WTC11 (cell line): ENCODE measurements around the gene STK40. TPM values are rescaled to one million over a fixed set of nuclear protein-coding genes. Genes with fewer than 3 reads are reported as not detected.

Source experiments
- ATAC-seq: fragments of 200-7000 bp; cut with Tn5 transposase; 2 replicates; pipeline ENCODE4 v1.10.0; 2021; ENCODE audit warnings: mild to moderate bottlenecking, moderate library complexity
- CTCF ChIA-PET: fragments of 300-600 bp; sonication (Branson Sonifier 250); formaldehyde crosslinking; loops from one replicate; lab custom pipeline; 2021; ENCODE audit warnings: antibody characterized with exemption; lab: Charles Lee
- POLR2A ChIA-PET: fragments of 350-600 bp; sonication (Branson Sonifier 250); formaldehyde crosslinking; loops from one replicate; lab custom pipeline; 2021; ENCODE audit warnings: antibody characterized with exemption; lab: Charles Lee
- DNase-seq: peaks from one replicate; pipeline ENCODE4 v3.0.0; 2021; ENCODE audit warnings: low spot score
- H3K27ac Mint-ChIP-seq: 2 replicates; pipeline ENCODE4 v1.8.0; 2021; ENCODE audit warnings: mixed read lengths
- H3K27me3 Mint-ChIP-seq: 2 replicates; pipeline ENCODE4 v1.8.0; 2021; ENCODE audit warnings: low read depth, mild to moderate bottlenecking, moderate library complexity, mixed read lengths
- H3K36me3 Mint-ChIP-seq: 2 replicates; pipeline ENCODE4 v1.8.0; 2021; ENCODE audit warnings: mixed read lengths
- H3K4me1 Mint-ChIP-seq: 2 replicates; pipeline ENCODE4 v1.8.0; 2022; ENCODE audit warnings: mixed read lengths
- H3K4me3 Mint-ChIP-seq: 2 replicates; pipeline ENCODE4 v1.8.0; 2021; ENCODE audit warnings: mild to moderate bottlenecking, moderate library complexity, mixed read lengths
- H3K9me3 Mint-ChIP-seq: 2 replicates; pipeline ENCODE4 v1.8.0; 2021; ENCODE audit warnings: mixed read lengths
- CDX4 ChIP-seq: fragments of 250-450 bp; sonication (Bioruptor Pico); IDR thresholded peaks from 2 replicates; pipeline ENCODE4 v1.9.0; 2021; ENCODE audit warnings: moderate library complexity, mild to moderate bottlenecking, inconsistent platforms, borderline replicate concordance
- EMX1 ChIP-seq: fragments of 250-450 bp; sonication (Bioruptor Pico); IDR thresholded peaks from 2 replicates; pipeline ENCODE4 v1.8.0; 2021; ENCODE audit warnings: mild to moderate bottlenecking
- ETV6 ChIP-seq: sonication (generic); formaldehyde crosslinking; IDR thresholded peaks from 2 replicates; pipeline ENCODE4 v1.8.1; 2022; ENCODE audit warnings: mild to moderate bottlenecking, missing genetic modification reagents
- HMGA2 ChIP-seq: fragments of 250-450 bp; sonication (Bioruptor Pico); IDR thresholded peaks from 2 replicates; pipeline ENCODE4 v1.4.0; 2021; ENCODE audit warnings: mild to moderate bottlenecking, moderate library complexity
- IRF2 ChIP-seq: sonication (generic); formaldehyde crosslinking; IDR thresholded peaks from 2 replicates; pipeline ENCODE4 v1.8.0; 2022; ENCODE audit warnings: low read depth, missing genetic modification reagents, borderline replicate concordance
- JUN ChIP-seq: sonication (generic); formaldehyde crosslinking; IDR thresholded peaks from 2 replicates; pipeline ENCODE4 v1.8.0; 2023; ENCODE audit warnings: mild to moderate bottlenecking, missing genetic modification reagents
- MYBL2 ChIP-seq: sonication (generic); formaldehyde crosslinking; IDR thresholded peaks from 2 replicates; pipeline ENCODE4 v1.8.1; 2023; ENCODE audit warnings: mild to moderate bottlenecking, moderate library complexity, missing genetic modification reagents
- NR3C1 ChIP-seq: sonication (generic); formaldehyde crosslinking; conservative IDR thresholded peaks from 2 replicates; pipeline ENCODE4 v1.8.1; 2023; ENCODE audit warnings: low read depth, mild to moderate bottlenecking, missing genetic modification reagents
- OVOL2 ChIP-seq: fragments of 250-450 bp; sonication (Bioruptor Pico); IDR thresholded peaks from 2 replicates; pipeline ENCODE4 v1.9.0; 2021; ENCODE audit warnings: mild to moderate bottlenecking, borderline replicate concordance
- SP1 ChIP-seq: sonication (generic); formaldehyde crosslinking; conservative IDR thresholded peaks from 2 replicates; pipeline ENCODE4 v1.8.1; 2022; ENCODE audit warnings: missing genetic modification reagents
- TP53 ChIP-seq: sonication (generic); formaldehyde crosslinking; IDR thresholded peaks from 2 replicates; pipeline ENCODE4 v1.8.1; 2023; ENCODE audit warnings: mild to moderate bottlenecking, missing genetic modification reagents
- ZMAT4 ChIP-seq: fragments of 250-450 bp; sonication (Bioruptor Pico); IDR thresholded peaks from 2 replicates; pipeline ENCODE4 v1.9.0; 2021; ENCODE audit warnings: mild to moderate bottlenecking
- ZNF121 ChIP-seq: sonication (generic); formaldehyde crosslinking; IDR thresholded peaks from 2 replicates; pipeline ENCODE4 v1.8.0; 2023; ENCODE audit warnings: missing genetic modification reagents
- ZNF281 ChIP-seq: sonication (generic); formaldehyde crosslinking; IDR thresholded peaks from 2 replicates; pipeline ENCODE4 v1.8.0; 2023; ENCODE audit warnings: mild to moderate bottlenecking, missing genetic modification reagents
- ZNF671 ChIP-seq: fragments of 250-450 bp; sonication (Bioruptor Pico); IDR thresholded peaks from 2 replicates; pipeline ENCODE4 v1.8.0; 2021; ENCODE audit warnings: mild to moderate bottlenecking
- ZSCAN18 ChIP-seq: fragments of 250-450 bp; sonication (Bioruptor Pico); IDR thresholded peaks from 2 replicates; pipeline ENCODE4 v2.1.2; 2022; ENCODE audit warnings: mild to moderate bottlenecking, moderate library complexity
- total RNA-seq: library from RNA; stranded (reverse); gene quantifications from 3 replicates; pipeline ENCODE4 v1.2.3, GENCODE V29; 2021
- TF ChIP-seq, protein P1 (sequence below): fragments of 250-450 bp; sonication (Bioruptor Pico); IDR thresholded peaks from 2 replicates; pipeline ENCODE4 v1.9.0; 2021; ENCODE audit warnings: mild to moderate bottlenecking, borderline replicate concordance
- TF ChIP-seq, protein P2 (sequence below): sonication (generic); formaldehyde crosslinking; IDR thresholded peaks from 2 replicates; pipeline ENCODE4 v1.8.0; 2022; ENCODE audit warnings: mild to moderate bottlenecking, missing genetic modification reagents
- TF ChIP-seq, protein P3 (sequence below): sonication (generic); formaldehyde crosslinking; conservative IDR thresholded peaks from 2 replicates; pipeline ENCODE4 v1.8.1; 2023; ENCODE audit warnings: mild to moderate bottlenecking, low read depth, missing genetic modification reagents, moderate library complexity

Gene STK40
- total RNA-seq, 1 experiment from 2014 or later, result 24.7 TPM

GRCh38 chr1:36323636-36324352, 61.9 kb downstream of the STK40 start, which contains the start of gene EVA1B (continued):
- TF ChIP-seq, protein P1, sequence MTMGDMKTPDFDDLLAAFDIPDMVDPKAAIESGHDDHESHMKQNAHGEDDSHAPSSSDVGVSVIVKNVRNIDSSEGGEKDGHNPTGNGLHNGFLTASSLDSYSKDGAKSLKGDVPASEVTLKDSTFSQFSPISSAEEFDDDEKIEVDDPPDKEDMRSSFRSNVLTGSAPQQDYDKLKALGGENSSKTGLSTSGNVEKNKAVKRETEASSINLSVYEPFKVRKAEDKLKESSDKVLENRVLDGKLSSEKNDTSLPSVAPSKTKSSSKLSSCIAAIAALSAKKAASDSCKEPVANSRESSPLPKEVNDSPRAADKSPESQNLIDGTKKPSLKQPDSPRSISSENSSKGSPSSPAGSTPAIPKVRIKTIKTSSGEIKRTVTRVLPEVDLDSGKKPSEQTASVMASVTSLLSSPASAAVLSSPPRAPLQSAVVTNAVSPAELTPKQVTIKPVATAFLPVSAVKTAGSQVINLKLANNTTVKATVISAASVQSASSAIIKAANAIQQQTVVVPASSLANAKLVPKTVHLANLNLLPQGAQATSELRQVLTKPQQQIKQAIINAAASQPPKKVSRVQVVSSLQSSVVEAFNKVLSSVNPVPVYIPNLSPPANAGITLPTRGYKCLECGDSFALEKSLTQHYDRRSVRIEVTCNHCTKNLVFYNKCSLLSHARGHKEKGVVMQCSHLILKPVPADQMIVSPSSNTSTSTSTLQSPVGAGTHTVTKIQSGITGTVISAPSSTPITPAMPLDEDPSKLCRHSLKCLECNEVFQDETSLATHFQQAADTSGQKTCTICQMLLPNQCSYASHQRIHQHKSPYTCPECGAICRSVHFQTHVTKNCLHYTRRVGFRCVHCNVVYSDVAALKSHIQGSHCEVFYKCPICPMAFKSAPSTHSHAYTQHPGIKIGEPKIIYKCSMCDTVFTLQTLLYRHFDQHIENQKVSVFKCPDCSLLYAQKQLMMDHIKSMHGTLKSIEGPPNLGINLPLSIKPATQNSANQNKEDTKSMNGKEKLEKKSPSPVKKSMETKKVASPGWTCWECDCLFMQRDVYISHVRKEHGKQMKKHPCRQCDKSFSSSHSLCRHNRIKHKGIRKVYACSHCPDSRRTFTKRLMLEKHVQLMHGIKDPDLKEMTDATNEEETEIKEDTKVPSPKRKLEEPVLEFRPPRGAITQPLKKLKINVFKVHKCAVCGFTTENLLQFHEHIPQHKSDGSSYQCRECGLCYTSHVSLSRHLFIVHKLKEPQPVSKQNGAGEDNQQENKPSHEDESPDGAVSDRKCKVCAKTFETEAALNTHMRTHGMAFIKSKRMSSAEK (CRISPR knock-in tag), result no peak
- no peak for TF ChIP-seq NR3C1 (CRISPR knock-in tag)
- TF ChIP-seq ZSCAN18 (CRISPR knock-in tag), result no peak
- TF ChIP-seq, protein P2, sequence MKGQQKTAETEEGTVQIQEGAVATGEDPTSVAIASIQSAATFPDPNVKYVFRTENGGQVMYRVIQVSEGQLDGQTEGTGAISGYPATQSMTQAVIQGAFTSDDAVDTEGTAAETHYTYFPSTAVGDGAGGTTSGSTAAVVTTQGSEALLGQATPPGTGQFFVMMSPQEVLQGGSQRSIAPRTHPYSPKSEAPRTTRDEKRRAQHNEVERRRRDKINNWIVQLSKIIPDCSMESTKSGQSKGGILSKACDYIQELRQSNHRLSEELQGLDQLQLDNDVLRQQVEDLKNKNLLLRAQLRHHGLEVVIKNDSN, result no peak
- TF ChIP-seq ZNF121 (CRISPR knock-in tag), result no peak
- no peak for TF ChIP-seq JUN
- TF ChIP-seq CDX4 (CRISPR knock-in tag), result no peak
- no peak for TF ChIP-seq EMX1
- 0 out of 2 replicates have a peak, but pooled peaks have one; percentile 8 for TF ChIP-seq ETV6 (CRISPR knock-in tag)
- TF ChIP-seq OVOL2 (CRISPR knock-in tag), result no peak
- TF ChIP-seq SP1, result peak; percentile 39; the same call in 1 of the 2 replicates
- TF ChIP-seq MYBL2 (CRISPR knock-in tag), result no peak

DNA sequence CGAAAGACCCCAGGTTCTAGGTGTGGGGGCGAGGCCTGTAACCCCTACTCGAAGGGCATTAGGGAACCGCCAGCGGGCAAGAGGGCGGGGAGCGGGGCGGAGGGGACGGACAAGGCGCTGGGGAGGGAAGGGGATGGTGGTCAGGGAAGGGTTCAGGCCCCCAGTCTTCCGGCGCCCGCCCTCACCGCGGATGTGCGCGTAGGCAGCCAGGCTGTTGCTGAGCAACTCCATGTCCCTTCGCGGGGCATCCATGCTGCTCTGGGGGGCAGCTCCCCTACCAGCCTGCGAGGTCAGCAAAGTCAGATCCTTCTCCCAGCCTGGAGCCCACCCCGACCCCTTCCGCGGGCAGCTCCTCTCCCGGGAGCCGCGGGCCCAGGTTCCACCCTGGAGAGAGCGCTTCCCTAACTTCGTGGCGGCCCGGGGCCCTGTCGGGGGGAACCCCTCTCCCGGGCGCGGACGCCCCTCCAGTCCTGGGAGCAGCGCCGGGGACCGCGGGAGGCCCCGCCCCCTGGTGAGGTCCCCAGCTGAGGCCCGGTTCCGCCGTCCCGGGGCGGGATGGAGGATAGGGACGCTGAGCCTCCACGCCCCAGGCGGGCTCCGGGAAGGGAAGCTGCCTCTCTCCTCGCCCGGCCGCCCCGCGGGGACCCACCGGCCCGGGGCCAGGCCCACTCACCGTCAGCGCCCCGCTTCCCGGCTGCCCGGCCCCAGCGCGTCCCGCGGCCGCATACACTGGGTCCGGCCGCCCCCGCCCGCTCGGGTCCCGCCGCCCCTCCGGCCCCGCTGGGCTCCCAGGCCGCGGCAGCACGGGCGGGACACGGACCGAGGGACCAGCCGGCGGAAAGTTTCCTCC, 62.7 kb downstream of the STK40 start:
- Mint-ChIP-seq H3K27ac (no peak overlapping the region), H3K4me3 (peak overlapping the region; percentile 76)
- TF ChIP-seq ZNF671, result no peak
- TF ChIP-seq ZNF281 (CRISPR knock-in tag), result no peak; the same call in 1 of the 2 replicates
- no peak for TF ChIP-seq HMGA2
- TF ChIP-seq ZMAT4 (CRISPR knock-in tag), result 0 out of 2 replicates have a peak, but pooled peaks have one; percentile 9
- TF ChIP-seq SP1, result peak; percentile 41; the same call in 1 of the 2 replicates
- no peak for TF ChIP-seq IRF2 (CRISPR knock-in tag)
- TF ChIP-seq, protein P3, sequence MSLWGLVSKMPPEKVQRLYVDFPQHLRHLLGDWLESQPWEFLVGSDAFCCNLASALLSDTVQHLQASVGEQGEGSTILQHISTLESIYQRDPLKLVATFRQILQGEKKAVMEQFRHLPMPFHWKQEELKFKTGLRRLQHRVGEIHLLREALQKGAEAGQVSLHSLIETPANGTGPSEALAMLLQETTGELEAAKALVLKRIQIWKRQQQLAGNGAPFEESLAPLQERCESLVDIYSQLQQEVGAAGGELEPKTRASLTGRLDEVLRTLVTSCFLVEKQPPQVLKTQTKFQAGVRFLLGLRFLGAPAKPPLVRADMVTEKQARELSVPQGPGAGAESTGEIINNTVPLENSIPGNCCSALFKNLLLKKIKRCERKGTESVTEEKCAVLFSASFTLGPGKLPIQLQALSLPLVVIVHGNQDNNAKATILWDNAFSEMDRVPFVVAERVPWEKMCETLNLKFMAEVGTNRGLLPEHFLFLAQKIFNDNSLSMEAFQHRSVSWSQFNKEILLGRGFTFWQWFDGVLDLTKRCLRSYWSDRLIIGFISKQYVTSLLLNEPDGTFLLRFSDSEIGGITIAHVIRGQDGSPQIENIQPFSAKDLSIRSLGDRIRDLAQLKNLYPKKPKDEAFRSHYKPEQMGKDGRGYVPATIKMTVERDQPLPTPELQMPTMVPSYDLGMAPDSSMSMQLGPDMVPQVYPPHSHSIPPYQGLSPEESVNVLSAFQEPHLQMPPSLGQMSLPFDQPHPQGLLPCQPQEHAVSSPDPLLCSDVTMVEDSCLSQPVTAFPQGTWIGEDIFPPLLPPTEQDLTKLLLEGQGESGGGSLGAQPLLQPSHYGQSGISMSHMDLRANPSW (CRISPR knock-in tag), result no peak
- peak; percentile 51; the same call in 1 of the 2 replicates for TF ChIP-seq TP53 (CRISPR knock-in tag)

More for the DNA sequence above, 62.7 kb downstream of the STK40 start:
- H3K9me3 Mint-ChIP-seq, result no peaks in the 10 kb centered on the region
- ChIA-PET POLR2A (interaction anchor here (0.7 to 7.3 kb wide), 14 partner anchors 10 to 174 kb away, joined by 3 to 77 read pairs (median 6); partner anchors contain the start of genes LSM10, SH3D21, STK40 and TRAPPC3), CTCF (interaction anchor here (0.8 to 4.8 kb wide), 14 partner anchors 13 to 226 kb away, joined by 3 to 32 read pairs (median 7); partner anchors contain the start of genes SH3D21 and TRAPPC3)
- peak; percentile 68 for DNase-seq
- peaks cover 10% of the 10 kb centered on the region for H3K27me3 Mint-ChIP-seq
- peaks cover 25% of the 10 kb centered on the region for H3K4me1 Mint-ChIP-seq
- peak; percentile 12 for ATAC-seq
- H3K36me3 Mint-ChIP-seq, result peaks cover 3% of the 10 kb centered on the region; the same call in 1 of the 2 replicates
